NB4 (cell line): ENCODE measurements around the gene ACO1.

ENCODE experiments used
- DNase-seq: peaks from one replicate; pipeline ENCODE4 v3.0.0; 2010; ENCODE audit warnings: low read depth
- H3K4me3 ChIP-seq: one replicate; pipeline ENCODE4 v1.5.1; 2011; ENCODE audit warnings: mild to moderate bottlenecking, low read depth, low read length, moderate library complexity
- CTCF ChIP-seq: IDR thresholded peaks from one replicate; pipeline ENCODE4 v1.5.1; 2012; ENCODE audit warnings: low read depth, low read length
- MAX ChIP-seq: IDR thresholded peaks from 2 replicates; pipeline ENCODE4 v1.6.1; 2011; ENCODE audit warnings: low read depth, low read length
- MYC ChIP-seq: IDR thresholded peaks from 2 replicates; pipeline ENCODE4 v1.6.1; 2011; ENCODE audit warnings: low read depth, low read length
- POLR2A ChIP-seq: IDR thresholded peaks from 2 replicates; pipeline ENCODE4 v1.6.1; 2011; ENCODE audit warnings: mild to moderate bottlenecking; ENCODE audit not compliant: insufficient read length; ENCODE audit errors: extremely low read depth

The ACO1 gene

DNA sequence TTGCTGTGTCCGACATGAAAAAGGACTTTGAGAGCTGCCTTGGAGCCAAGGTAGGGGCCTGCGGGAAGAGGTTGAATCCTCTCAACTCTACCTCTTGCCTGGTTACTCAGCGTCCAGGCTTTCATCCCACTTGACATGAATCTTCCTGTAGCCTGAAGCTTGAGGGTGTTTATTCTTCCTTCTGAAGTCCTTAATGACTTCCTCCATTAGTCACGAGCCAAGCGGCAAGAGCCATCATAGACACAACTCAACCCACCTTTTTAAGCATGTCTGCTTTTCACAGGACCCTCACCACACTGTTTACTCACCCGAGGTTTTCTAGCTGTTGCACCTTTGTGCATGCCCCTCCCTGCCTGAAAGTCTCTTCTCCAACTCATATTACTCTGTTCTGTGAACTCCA is 40.2 kb downstream of the ACO1 start:
- TF ChIP-seq CTCF (no peak), MAX (no peak), MYC (no peak), POLR2A (no peak)
- DNase-seq, result no peak
- no peak overlapping the region for H3K4me3 ChIP-seq

DNA sequence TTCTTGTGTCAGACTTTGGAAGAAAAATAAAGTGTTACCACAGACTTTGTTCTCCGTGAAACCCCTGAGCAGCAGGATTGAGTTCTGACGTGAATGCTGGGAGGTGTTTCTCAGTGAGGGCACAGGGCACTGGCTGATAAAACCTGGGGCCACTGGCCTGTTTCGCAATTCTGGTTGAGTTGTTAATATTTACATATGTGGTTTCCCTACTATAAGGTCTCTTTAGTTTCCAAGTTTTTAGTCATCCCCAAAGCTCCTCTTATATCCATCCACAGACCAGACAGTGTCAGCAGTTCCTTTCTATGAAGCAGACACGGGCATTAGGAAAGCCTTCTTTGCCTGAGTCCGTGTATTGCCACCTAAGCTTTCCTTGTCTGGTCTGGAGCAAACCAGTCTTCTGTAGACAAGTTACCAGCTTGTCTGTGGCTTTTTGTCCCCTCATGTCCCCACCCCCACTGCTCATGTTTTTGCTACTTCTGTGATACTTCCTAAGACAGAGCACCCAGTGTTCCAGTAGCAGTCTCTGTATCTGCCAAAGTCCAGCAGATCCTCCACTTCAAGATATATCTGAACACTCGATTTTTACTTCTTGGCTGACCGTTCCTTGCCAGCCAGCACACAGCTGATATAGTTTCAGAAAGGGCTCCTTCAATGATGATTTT is 42.0 kb downstream of the ACO1 start:
- peak; percentile 53 for DNase-seq
- no peak overlapping the region for H3K4me3 ChIP-seq

GRCh38 chr9:32427111-32427873 is 42.8 kb downstream of the ACO1 start:
- DNase-seq, result no peak
- H3K4me3 ChIP-seq, result no peak overlapping the region
- no peak for TF ChIP-seq CTCF

More for the DNA sequence above, 42.0 kb downstream of the ACO1 start:
- TF ChIP-seq MYC (no peak), MAX (no peak), CTCF (no peak), POLR2A (no peak)

- TF ChIP-seq MAX, result no peak
- TF ChIP-seq CTCF, result no peak
- TF ChIP-seq POLR2A, result no peak
- TF ChIP-seq MYC, result no peak
- no peak for DNase-seq
Measured at GRCh38 chr9:32430720-32431119, 46.3 kb downstream of the ACO1 start.

GRCh38 chr9:32431196-32431595 is 46.8 kb downstream of the ACO1 start:
- DNase-seq, result no peak
- TF ChIP-seq CTCF (no peak), POLR2A (no peak), MAX (no peak), MYC (no peak)
- no peak overlapping the region for H3K4me3 ChIP-seq

More at GRCh38 chr9:32430720-32431119, 46.3 kb downstream of the ACO1 start:
- H3K4me3 ChIP-seq, result no peak overlapping the region
